ENCODE results near the gene CMPK1. TPM values are rescaled to one million over a fixed set of nuclear protein-coding genes. Genes with fewer than 3 reads are reported as not detected.
A peak's percentile ranks its signal among the peaks of the same experiment; 100 is the strongest.

Gene CMPK1
- total and polyA plus RNA-seq, 2 of the 8 experiments (the other 6 are each of a cell fraction or from before 2014, with no cell fraction given): 6.0 to 36.9 TPM

DNA sequence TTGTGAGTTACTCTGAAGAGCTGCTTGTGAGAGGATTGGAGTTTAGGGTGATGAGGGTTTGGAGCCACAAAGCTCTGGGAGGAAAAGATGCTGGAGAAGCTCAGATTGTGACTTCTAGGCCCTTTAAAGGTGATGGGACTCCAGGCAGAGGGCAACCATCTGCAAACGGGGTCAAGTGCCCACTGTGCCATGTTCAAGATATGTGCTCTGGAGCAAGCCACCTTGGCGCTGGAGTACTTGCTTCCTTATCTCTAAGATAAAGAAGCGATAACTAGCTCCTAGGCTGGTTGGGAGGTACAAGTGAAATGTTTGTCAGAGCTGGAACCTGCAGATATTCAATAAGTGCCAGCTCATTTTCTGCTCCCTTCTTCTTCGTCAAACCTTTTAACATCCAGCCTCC, 68.2 kb downstream of the CMPK1 start:
- Histone ChIP-seq H3K4me1 (replicated peaks in 1 of 4; ENCODE audit: control insufficient read depth in 3 of 4, insufficient read depth in 4 of 4, low read length in 3 of 4) (no peaks in the 10 kb centered on the region), H3K4ac (replicated peaks; ENCODE audit: insufficient read length, low read depth, low read length) (no peak overlapping the region), H4K91ac (replicated peaks; ENCODE audit: insufficient read length, low read length) (no peak overlapping the region), H3K18ac (ENCODE audit: extremely low read depth, low read length) (no peak overlapping the region), H3K4me3 (ENCODE audit: extremely low read depth in 1 of 4, insufficient read depth in 2 of 4, low read depth in 3 of 4, low read length in 4 of 4) (no peak overlapping the region), H2BK20ac (ENCODE audit: low read length) (no peak overlapping the region), H3K36me3 (ENCODE audit: control insufficient read depth in 2 of 4, insufficient read depth in 4 of 4, low read length in 3 of 4) (no peaks in the 10 kb centered on the region), H3K4me2 (ENCODE audit: insufficient read depth in 1 of 2, low read depth in 2 of 2, low read length in 2 of 2) (no peak overlapping the region), H3K56ac (replicated peaks; ENCODE audit: insufficient read length, low read depth, low read length) (no peak overlapping the region), H2AFZ (ENCODE audit: low read length) (no peak overlapping the region), H4K8ac (ENCODE audit: extremely low read depth, insufficient read depth, low read length) (no peak overlapping the region), H3K14ac (ENCODE audit: insufficient read length) (no peak overlapping the region), H3K23ac (ENCODE audit: insufficient read length) (no peak overlapping the region), H3K27me3 (replicated peaks in 1 of 4; ENCODE audit: control insufficient read depth in 3 of 4, extremely low read depth in 1 of 4, insufficient read depth in 3 of 4, low read length in 3 of 4) (peaks cover 0 to 4% (median 0%) of the 10 kb centered on the region in 4 experiments; a peak in 3 of 7 replicates), H2BK12ac (ENCODE audit: low read depth, low read length) (no peak overlapping the region), H3K27ac (ENCODE audit: low read depth, low read length) (no peak overlapping the region), H2BK120ac (replicated peaks; ENCODE audit: low read depth, low read length) (no peak overlapping the region), H3K79me2 (ENCODE audit: control insufficient read depth in 1 of 2, insufficient read depth in 2 of 2, low read length in 2 of 2) (no peaks in the 10 kb centered on the region), H3K9ac (replicated peaks in 1 of 4; ENCODE audit: extremely low read depth in 1 of 4, low read depth in 3 of 4, low read length in 3 of 4) (no peak overlapping the region), H3K79me1 (ENCODE audit: low read depth, low read length) (no peaks in the 10 kb centered on the region), H3K9me3 (ENCODE audit: insufficient read depth in 2 of 2, low read depth in 1 of 2, low read length in 1 of 2) (no peaks in the 10 kb centered on the region), H2AK5ac (ENCODE audit: low read depth, low read length) (no peak overlapping the region), H4K20me1 (replicated peaks in 1 of 2; ENCODE audit: control insufficient read depth in 1 of 2, insufficient read depth in 2 of 2, low read length in 2 of 2) (no peaks in the 10 kb centered on the region), H2BK5ac (ENCODE audit: low read depth, low read length) (no peak overlapping the region), H3K23me2 (ENCODE audit: low read depth, low read length) (no peaks in the 10 kb centered on the region), H2BK15ac (ENCODE audit: low read length) (no peak overlapping the region), H4K5ac (ENCODE audit: insufficient read length, low read depth, low read length) (no peak overlapping the region)
- TF ChIP-seq SRF (IDR thresholded peaks at IDR 0.05; ENCODE audit: low read depth, low read length) (no peak), FOSL1 (IDR thresholded peaks at IDR 0.05; ENCODE audit: insufficient read depth, low read depth, low read length) (no peak), MAFK (IDR thresholded peaks at IDR 0.05; ENCODE audit: low read depth, low read length) (no peak), SUZ12 (IDR thresholded peaks at IDR 0.05; ENCODE audit: low read length) (0 out of 2 replicates have a peak, but pooled peaks have one; percentile 6)
- CTCF ChIA-PET (ENCODE audit: partially characterized antibody): interaction anchor here (1.0 to 4.6 kb wide), 7 partner anchors 9 to 34 kb away, joined by 3 to 33 read pairs (median 7); no protein-coding TSS in a partner anchor
- no peak for DNase-seq (ENCODE audit: low read depth in 1 of 2, low spot score in 2 of 2)
- POLR2A ChIA-PET (ENCODE audit: partially characterized antibody): no interaction called here
- FAIRE-seq: no peak
- WGBS, 2 experiments (ENCODE audit: extremely low coverage in 1 of 2, insufficient coverage in 1 of 2, insufficient read length in 1 of 2, insufficient replicate concordance in 2 of 2, low coverage in 1 of 2, low lambda C conversion rate in 2 of 2, missing lambda C conversion rate in 1 of 2): 82% methylated on average over 4 of the region's 4 CpGs; no CpG with 5 or more reads in 1 of the 2 experiments
